ENCODE measurements around the gene HS3ST1. TPM values are rescaled to one million over a fixed set of nuclear protein-coding genes. Genes with fewer than 3 reads are reported as not detected.
"Not testable (repeated sequence)": the region's sequence is repeated elsewhere in the genome, so short reads cannot be mapped to it uniquely, and the experiment has no call there.

Gene HS3ST1
- total RNA-seq, 4 donors from 2014 or later = 0.26 to 2.2 (median 0.40) TPM; not detected in 1

DNA sequence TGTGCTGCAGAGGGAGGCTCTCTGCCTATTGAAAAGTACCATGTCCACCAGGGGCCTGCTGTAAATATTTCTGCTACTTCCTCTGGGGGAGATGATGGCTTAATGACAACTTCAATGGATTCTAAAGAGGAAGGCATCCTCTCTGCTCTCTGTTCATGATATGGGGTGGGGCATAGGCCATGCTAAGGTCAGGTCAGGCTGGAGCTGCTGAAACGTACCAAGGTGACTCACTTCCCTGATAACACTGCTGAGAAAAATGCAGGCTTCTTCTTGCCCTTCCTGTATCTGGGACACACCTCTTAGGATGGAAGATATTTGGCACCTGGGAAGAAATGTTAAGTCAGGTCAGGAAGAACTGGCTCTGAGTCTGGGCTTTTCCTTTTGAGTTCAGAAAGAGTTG lies 31.5 kb downstream of the HS3ST1 start:
- peaks cover 7% of the 10 kb centered on the region for H3K4me1 ChIP-seq
- no peaks in the 10 kb centered on the region for H3K36me3 ChIP-seq
- no peak overlapping the region for H3K27ac ChIP-seq
- WGBS = 0% methylated on average over 1 of the region's 1 CpG
- no peaks in the 10 kb centered on the region for H3K27me3 ChIP-seq
- no peak overlapping the region for H3K4me3 ChIP-seq
- no peaks in the 10 kb centered on the region for H3K9me3 ChIP-seq
- TF ChIP-seq POLR2AphosphoS5 (IDR thresholded peaks at IDR 0.05) (no peak), POLR2A (IDR thresholded peaks at IDR 0.05) (no peak), EP300 (IDR thresholded peaks at IDR 0.05) (no peak)
- TF ChIP-seq, protein P1, sequence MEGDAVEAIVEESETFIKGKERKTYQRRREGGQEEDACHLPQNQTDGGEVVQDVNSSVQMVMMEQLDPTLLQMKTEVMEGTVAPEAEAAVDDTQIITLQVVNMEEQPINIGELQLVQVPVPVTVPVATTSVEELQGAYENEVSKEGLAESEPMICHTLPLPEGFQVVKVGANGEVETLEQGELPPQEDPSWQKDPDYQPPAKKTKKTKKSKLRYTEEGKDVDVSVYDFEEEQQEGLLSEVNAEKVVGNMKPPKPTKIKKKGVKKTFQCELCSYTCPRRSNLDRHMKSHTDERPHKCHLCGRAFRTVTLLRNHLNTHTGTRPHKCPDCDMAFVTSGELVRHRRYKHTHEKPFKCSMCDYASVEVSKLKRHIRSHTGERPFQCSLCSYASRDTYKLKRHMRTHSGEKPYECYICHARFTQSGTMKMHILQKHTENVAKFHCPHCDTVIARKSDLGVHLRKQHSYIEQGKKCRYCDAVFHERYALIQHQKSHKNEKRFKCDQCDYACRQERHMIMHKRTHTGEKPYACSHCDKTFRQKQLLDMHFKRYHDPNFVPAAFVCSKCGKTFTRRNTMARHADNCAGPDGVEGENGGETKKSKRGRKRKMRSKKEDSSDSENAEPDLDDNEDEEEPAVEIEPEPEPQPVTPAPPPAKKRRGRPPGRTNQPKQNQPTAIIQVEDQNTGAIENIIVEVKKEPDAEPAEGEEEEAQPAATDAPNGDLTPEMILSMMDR (IDR thresholded peaks at IDR 0.05) = no peak
- DNase-seq (ENCODE audit: low spot score in 2 of 2) = no peak

DNA sequence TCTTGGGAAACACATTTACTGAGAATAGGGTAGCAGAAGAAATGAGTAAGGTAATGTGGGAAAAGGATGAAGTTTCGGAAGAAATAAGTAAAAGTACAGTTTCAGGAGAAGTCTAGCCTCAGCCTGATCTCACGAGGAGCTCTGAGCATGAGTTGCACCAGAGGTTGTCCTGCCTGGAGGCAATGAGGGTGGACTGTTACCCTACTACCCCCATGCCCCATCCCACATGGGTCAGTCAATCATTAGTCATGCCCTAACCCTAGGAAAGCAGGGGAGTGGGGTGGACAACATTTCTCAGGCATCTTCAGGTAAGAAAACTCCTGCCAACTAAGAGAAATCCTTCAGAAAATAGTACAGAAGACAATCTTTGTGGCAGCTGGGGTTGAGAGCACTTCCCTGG lies 35.1 kb downstream of the HS3ST1 start:
- H3K9me3 ChIP-seq = no peaks in the 10 kb centered on the region
- H3K36me3 ChIP-seq = no peaks in the 10 kb centered on the region
- H3K27me3 ChIP-seq = no peaks in the 10 kb centered on the region
- no peak overlapping the region for H3K27ac ChIP-seq
- no peak for DNase-seq (ENCODE audit: low spot score in 2 of 2)
- no peak for TF ChIP-seq POLR2A (IDR thresholded peaks at IDR 0.05)
- no peak for TF ChIP-seq POLR2AphosphoS5 (IDR thresholded peaks at IDR 0.05)
- TF ChIP-seq EP300 (IDR thresholded peaks at IDR 0.05) = no peak
- TF ChIP-seq, protein P1 (IDR thresholded peaks at IDR 0.05) = no peak
- WGBS = 96% methylated on average over 2 of the region's 2 CpGs
- H3K4me3 ChIP-seq = no peak overlapping the region
- peaks cover 7% of the 10 kb centered on the region for H3K4me1 ChIP-seq

DNA sequence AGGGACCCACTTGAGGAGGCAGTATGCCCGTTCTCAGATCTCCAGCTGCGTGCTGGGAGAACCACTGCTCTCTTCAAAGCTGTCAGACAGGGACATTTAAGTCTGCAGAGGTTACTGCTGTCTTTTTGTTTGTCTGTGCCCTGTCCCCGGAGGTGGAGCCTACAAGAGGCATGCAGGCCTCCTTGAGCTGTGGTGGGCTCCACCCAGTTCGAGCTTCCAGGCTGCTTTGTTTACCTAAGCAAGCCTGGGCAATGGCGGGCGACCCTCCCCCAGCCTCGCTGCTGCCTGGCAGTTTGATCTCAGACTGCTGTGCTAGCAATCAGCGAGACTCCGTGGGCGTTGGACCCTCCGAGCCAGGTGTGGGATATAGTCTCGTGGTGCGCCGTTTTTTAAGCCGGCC lies 44.6 kb downstream of the HS3ST1 start:
- not testable (repeated sequence) for H3K27me3 ChIP-seq; DNase-seq (ENCODE audit: low spot score in 2 of 2); H3K4me1 ChIP-seq; H3K36me3 ChIP-seq; H3K9me3 ChIP-seq; H3K27ac ChIP-seq; H3K4me3 ChIP-seq
- WGBS = 79% methylated on average over 12 of the region's 15 CpGs

DNA sequence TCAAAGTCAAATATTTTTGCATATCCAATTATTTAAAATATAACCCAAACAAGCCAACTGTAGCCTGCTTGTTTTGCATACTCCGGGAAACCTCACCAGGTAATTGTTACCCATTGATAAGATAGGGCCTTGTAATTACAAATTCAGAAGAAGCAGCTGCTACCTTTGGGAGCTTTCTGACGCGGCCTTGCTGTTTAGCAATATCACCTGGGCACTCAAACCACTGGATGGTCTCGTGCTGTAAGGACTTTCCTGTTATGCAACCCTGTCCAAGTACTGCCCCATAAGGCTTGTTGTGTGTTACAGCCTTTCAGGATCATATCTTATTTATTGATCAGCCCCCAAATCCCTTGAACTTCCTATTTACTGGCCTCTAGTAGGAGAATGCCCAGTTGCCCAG lies 52.1 kb downstream of the HS3ST1 start:
- H3K27me3 ChIP-seq = no peaks in the 10 kb centered on the region

DNA sequence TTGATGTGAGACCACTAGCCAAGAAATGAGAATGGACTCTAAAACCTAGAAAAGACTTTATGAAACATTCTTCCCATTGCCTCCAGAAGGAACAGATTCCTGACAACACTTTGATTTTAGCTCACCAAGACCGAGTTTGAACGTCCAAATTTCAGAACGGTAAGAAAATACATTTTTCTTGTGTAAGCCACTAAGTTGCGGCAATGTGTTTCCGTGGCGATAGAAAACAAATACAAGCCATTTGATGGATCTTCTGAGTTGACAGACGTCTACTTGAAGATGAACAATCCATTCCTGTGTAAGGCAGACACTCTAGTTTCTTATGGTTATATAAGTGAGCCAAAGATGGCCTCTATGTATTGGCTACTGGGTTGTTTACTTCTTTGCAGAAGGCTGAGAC lies 52.5 kb downstream of the HS3ST1 start:
- Histone ChIP-seq H3K4me3 (no peak overlapping the region), H3K4me1 (no peaks in the 10 kb centered on the region), H3K36me3 (no peaks in the 10 kb centered on the region), H3K9me3 (no peaks in the 10 kb centered on the region), H3K27me3 (no peaks in the 10 kb centered on the region), H3K27ac (no peak overlapping the region)
- WGBS = 68% methylated on average over 7 of the region's 7 CpGs
- no peak for TF ChIP-seq POLR2A (IDR thresholded peaks at IDR 0.05)
- TF ChIP-seq, protein P1 (IDR thresholded peaks at IDR 0.05) = no peak
- TF ChIP-seq POLR2AphosphoS5 (IDR thresholded peaks at IDR 0.05) = no peak
- no peak for TF ChIP-seq EP300 (IDR thresholded peaks at IDR 0.05)
- no peak for DNase-seq (ENCODE audit: low spot score in 2 of 2)

More for the DNA sequence above, 52.1 kb downstream of the HS3ST1 start:
- no peaks in the 10 kb centered on the region for H3K36me3 ChIP-seq
- WGBS = 90% methylated on average over 4 of the region's 4 CpGs
- H3K4me3 ChIP-seq = no peak overlapping the region
- H3K27ac ChIP-seq = no peak overlapping the region
- no peaks in the 10 kb centered on the region for H3K9me3 ChIP-seq
- H3K4me1 ChIP-seq = no peaks in the 10 kb centered on the region
- no peak for DNase-seq (ENCODE audit: low spot score in 2 of 2)
- TF ChIP-seq POLR2A (IDR thresholded peaks at IDR 0.05) (no peak), EP300 (IDR thresholded peaks at IDR 0.05) (no peak), POLR2AphosphoS5 (IDR thresholded peaks at IDR 0.05) (no peak)
- TF ChIP-seq, protein P1 (IDR thresholded peaks at IDR 0.05) = no peak

DNA sequence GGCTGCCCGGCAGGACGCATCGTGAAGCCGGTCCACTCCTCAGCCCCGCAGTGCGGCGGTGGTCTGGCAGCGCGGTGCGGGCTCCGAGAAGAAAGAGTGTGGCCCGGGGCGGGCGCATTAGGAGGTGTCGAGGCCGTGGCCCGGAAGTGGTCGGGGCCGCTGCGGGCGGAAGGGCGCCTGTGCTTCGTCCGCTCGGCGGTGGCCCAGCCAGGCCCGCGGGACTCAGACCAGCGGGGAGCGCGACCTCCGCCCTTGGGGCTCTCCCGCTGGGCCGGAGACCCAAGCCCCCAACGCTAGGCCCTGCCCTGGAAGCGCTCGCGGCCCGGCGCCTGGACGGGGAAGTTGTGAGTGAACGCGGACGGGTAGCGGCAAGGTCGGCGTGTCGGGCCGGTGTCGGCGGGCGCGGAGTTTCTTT lies 60.0 kb downstream of the HS3ST1 start:
- 41% methylated on average over 47 of the region's 53 CpGs for WGBS
- no peak for DNase-seq (ENCODE audit: low spot score in 2 of 2)
- Histone ChIP-seq H3K36me3 (no peaks in the 10 kb centered on the region), H3K27ac (no peak overlapping the region), H3K27me3 (peaks cover 7% of the 10 kb centered on the region), H3K4me3 (no peak overlapping the region), H3K9me3 (no peaks in the 10 kb centered on the region), H3K4me1 (no peaks in the 10 kb centered on the region)
- TF ChIP-seq EP300 (IDR thresholded peaks at IDR 0.05) = no peak
- no peak for TF ChIP-seq POLR2AphosphoS5 (IDR thresholded peaks at IDR 0.05)
- no peak for TF ChIP-seq POLR2A (IDR thresholded peaks at IDR 0.05)
- TF ChIP-seq, protein P1 (IDR thresholded peaks at IDR 0.05) = no peak

Measured in suprapubic skin (tissue), 4 donors.